Stimulated activated naive CD8-positive, alpha-beta T cell treated with anti-CD3 and anti-CD28 coated beads, Interleukin-15, Interleukin-2, amounts not matched to agents 100 ng/mL and 50 ng/mL, for 24 hours (primary cell): ENCODE measurements around the gene CALU.

ENCODE experiments used
- H3K27ac Mint-ChIP-seq: one replicate; pipeline ENCODE4 v1.8.0; 2021; ENCODE audit warnings: mild to moderate bottlenecking, mixed read lengths
- H3K27me3 Mint-ChIP-seq: one replicate; pipeline ENCODE4 v1.8.0; 2021; ENCODE audit warnings: mixed read lengths
- H3K36me3 Mint-ChIP-seq: one replicate; pipeline ENCODE4 v1.8.0; 2021; ENCODE audit warnings: low read depth, mixed read lengths
- H3K4me1 Mint-ChIP-seq: one replicate; pipeline ENCODE4 v1.8.0; 2021; ENCODE audit warnings: low read depth, mixed read lengths
- H3K4me3 Mint-ChIP-seq: one replicate; pipeline ENCODE4 v1.8.0; 2021; ENCODE audit warnings: mild to moderate bottlenecking, mixed read lengths
- H3K9me3 Mint-ChIP-seq: one replicate; pipeline ENCODE4 v1.8.0; 2021; ENCODE audit warnings: mixed read lengths

CALU gene

GRCh38 chr7:128795129-128795528, 56.0 kb downstream of the CALU start:
- peaks cover 3% of the 10 kb centered on the region for H3K36me3 Mint-ChIP-seq
- no peak overlapping the region for H3K4me3 Mint-ChIP-seq
- H3K27me3 Mint-ChIP-seq: peaks cover 3% of the 10 kb centered on the region
- no peak overlapping the region for H3K27ac Mint-ChIP-seq
- H3K4me1 Mint-ChIP-seq: peaks cover 3% of the 10 kb centered on the region
- no peaks in the 10 kb centered on the region for H3K9me3 Mint-ChIP-seq

- Mint-ChIP-seq H3K4me1 (no peaks in the 10 kb centered on the region), H3K4me3 (no peak overlapping the region), H3K9me3 (no peaks in the 10 kb centered on the region), H3K27me3 (no peaks in the 10 kb centered on the region), H3K27ac (no peak overlapping the region), H3K36me3 (peaks cover 3% of the 10 kb centered on the region)
Observed at GRCh38 chr7:128796327-128796726, 57.2 kb downstream of the CALU start.

- no peak overlapping the region for H3K27ac Mint-ChIP-seq
- no peaks in the 10 kb centered on the region for H3K27me3 Mint-ChIP-seq
- no peaks in the 10 kb centered on the region for H3K4me1 Mint-ChIP-seq
- H3K4me3 Mint-ChIP-seq: no peak overlapping the region
- H3K36me3 Mint-ChIP-seq: peaks cover 3% of the 10 kb centered on the region
- H3K9me3 Mint-ChIP-seq: no peaks in the 10 kb centered on the region
Observed at GRCh38 chr7:128799451-128799850, 60.3 kb downstream of the CALU start.

- no peaks in the 10 kb centered on the region for H3K9me3 Mint-ChIP-seq
- peaks cover 3% of the 10 kb centered on the region for H3K36me3 Mint-ChIP-seq
- no peaks in the 10 kb centered on the region for H3K27me3 Mint-ChIP-seq
- no peaks in the 10 kb centered on the region for H3K4me1 Mint-ChIP-seq
- no peak overlapping the region for H3K27ac Mint-ChIP-seq
- H3K4me3 Mint-ChIP-seq: no peak overlapping the region
Observed at GRCh38 chr7:128800567-128800966, 61.4 kb downstream of the CALU start.

- Mint-ChIP-seq H3K27me3 (no peaks in the 10 kb centered on the region), H3K27ac (no peak overlapping the region), H3K36me3 (peaks cover 3% of the 10 kb centered on the region), H3K4me1 (no peaks in the 10 kb centered on the region), H3K9me3 (no peaks in the 10 kb centered on the region), H3K4me3 (no peak overlapping the region)
Observed at GRCh38 chr7:128801003-128801402, 61.8 kb downstream of the CALU start.

- no peak overlapping the region for H3K27ac Mint-ChIP-seq
- H3K9me3 Mint-ChIP-seq: no peaks in the 10 kb centered on the region
- H3K4me3 Mint-ChIP-seq: no peak overlapping the region
- no peaks in the 10 kb centered on the region for H3K4me1 Mint-ChIP-seq
- peaks cover 3% of the 10 kb centered on the region for H3K36me3 Mint-ChIP-seq
- H3K27me3 Mint-ChIP-seq: no peaks in the 10 kb centered on the region
Observed at GRCh38 chr7:128801667-128802418, 62.7 kb downstream of the CALU start.

- Mint-ChIP-seq H3K36me3 (no peaks in the 10 kb centered on the region), H3K27ac (no peak overlapping the region), H3K9me3 (no peaks in the 10 kb centered on the region), H3K4me3 (no peak overlapping the region), H3K4me1 (no peaks in the 10 kb centered on the region), H3K27me3 (no peaks in the 10 kb centered on the region)
Observed at GRCh38 chr7:128804484-128804883, 65.3 kb downstream of the CALU start.

- Mint-ChIP-seq H3K27me3 (no peaks in the 10 kb centered on the region), H3K36me3 (no peaks in the 10 kb centered on the region), H3K27ac (no peak overlapping the region), H3K4me1 (no peaks in the 10 kb centered on the region), H3K9me3 (no peaks in the 10 kb centered on the region), H3K4me3 (no peak overlapping the region)
Observed at GRCh38 chr7:128805225-128805624, 66.1 kb downstream of the CALU start.

- no peak overlapping the region for H3K4me3 Mint-ChIP-seq
- H3K27ac Mint-ChIP-seq: no peak overlapping the region
- H3K27me3 Mint-ChIP-seq: no peaks in the 10 kb centered on the region
- no peaks in the 10 kb centered on the region for H3K36me3 Mint-ChIP-seq
- no peaks in the 10 kb centered on the region for H3K4me1 Mint-ChIP-seq
- H3K9me3 Mint-ChIP-seq: no peaks in the 10 kb centered on the region
Observed at GRCh38 chr7:128807191-128807590, 68.0 kb downstream of the CALU start.

- Mint-ChIP-seq H3K27me3 (no peaks in the 10 kb centered on the region), H3K9me3 (no peaks in the 10 kb centered on the region), H3K36me3 (no peaks in the 10 kb centered on the region), H3K4me1 (no peaks in the 10 kb centered on the region), H3K4me3 (no peak overlapping the region), H3K27ac (no peak overlapping the region)
Observed at GRCh38 chr7:128809363-128809762, 70.2 kb downstream of the CALU start.

- Mint-ChIP-seq H3K9me3 (no peaks in the 10 kb centered on the region), H3K4me1 (no peaks in the 10 kb centered on the region), H3K4me3 (no peak overlapping the region), H3K27me3 (no peaks in the 10 kb centered on the region), H3K27ac (no peak overlapping the region), H3K36me3 (no peaks in the 10 kb centered on the region)
Observed at GRCh38 chr7:128810473-128810872, 71.3 kb downstream of the CALU start.

GRCh38 chr7:128810997-128811396, 71.8 kb downstream of the CALU start:
- no peaks in the 10 kb centered on the region for H3K9me3 Mint-ChIP-seq
- H3K27me3 Mint-ChIP-seq: no peaks in the 10 kb centered on the region
- no peak overlapping the region for H3K4me3 Mint-ChIP-seq
- no peak overlapping the region for H3K27ac Mint-ChIP-seq
- H3K36me3 Mint-ChIP-seq: no peaks in the 10 kb centered on the region
- no peaks in the 10 kb centered on the region for H3K4me1 Mint-ChIP-seq

GRCh38 chr7:128811631-128812430, 72.7 kb downstream of the CALU start:
- Mint-ChIP-seq H3K9me3 (no peaks in the 10 kb centered on the region), H3K27me3 (no peaks in the 10 kb centered on the region), H3K27ac (no peak overlapping the region), H3K4me1 (no peaks in the 10 kb centered on the region), H3K4me3 (no peak overlapping the region), H3K36me3 (no peaks in the 10 kb centered on the region)

GRCh38 chr7:128812514-128813168, 73.5 kb downstream of the CALU start:
- H3K36me3 Mint-ChIP-seq: no peaks in the 10 kb centered on the region
- H3K27ac Mint-ChIP-seq: no peak overlapping the region
- no peak overlapping the region for H3K4me3 Mint-ChIP-seq
- H3K27me3 Mint-ChIP-seq: no peaks in the 10 kb centered on the region
- H3K4me1 Mint-ChIP-seq: no peaks in the 10 kb centered on the region
- no peaks in the 10 kb centered on the region for H3K9me3 Mint-ChIP-seq

GRCh38 chr7:128814499-128814898, 75.3 kb downstream of the CALU start:
- H3K9me3 Mint-ChIP-seq: no peaks in the 10 kb centered on the region
- no peak overlapping the region for H3K27ac Mint-ChIP-seq
- H3K36me3 Mint-ChIP-seq: no peaks in the 10 kb centered on the region
- H3K4me3 Mint-ChIP-seq: no peak overlapping the region
- no peaks in the 10 kb centered on the region for H3K4me1 Mint-ChIP-seq
- no peaks in the 10 kb centered on the region for H3K27me3 Mint-ChIP-seq
